Ecto neural progenitor cell (in vitro differentiated cells): ENCODE results near the gene ZNF280A.
"Not testable (repeated sequence)": the region's sequence is repeated elsewhere in the genome, so short reads cannot be mapped to it uniquely, and the experiment has no call there.

Source experiments
- DNase-seq: peaks from one replicate; pipeline ENCODE4 v3.0.0-alpha.2; 2018; ENCODE audit warnings: low spot score

The ZNF280A gene

DNA sequence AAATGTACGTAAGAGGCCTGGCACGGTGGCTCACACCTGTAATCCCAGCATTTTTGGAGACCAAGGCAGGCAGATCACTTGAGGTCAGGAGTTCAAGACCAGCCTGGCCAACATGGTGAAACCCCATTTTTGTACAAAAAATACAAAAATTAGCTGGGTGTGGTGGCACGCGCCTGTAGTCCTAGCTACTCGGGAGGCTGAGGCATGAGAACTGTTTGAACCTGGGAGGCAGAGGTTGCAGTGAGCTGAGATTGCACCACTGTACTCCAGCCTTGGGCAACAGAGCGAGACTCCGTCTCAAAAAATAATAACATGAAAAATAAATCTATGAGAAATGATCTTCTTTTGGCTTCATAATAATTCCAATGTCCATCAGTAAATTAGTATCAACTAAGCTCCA lies 9.2 kb downstream of the ZNF280A start:
- not testable (repeated sequence) for DNase-seq

GRCh38 chr22:22509912-22510311 lies 10.2 kb downstream of the ZNF280A start:
- not testable (repeated sequence) for DNase-seq

- peak; percentile 94 for DNase-seq
These were observed 11.5 kb downstream of the ZNF280A start, which contains the start of gene ZNF280B for GRCh38 chr22:22508274-22509176. Gene ZNF280B, minus strand, starts transcription at chr22:22508742. Its CDS starts 19,344 bp downstream, at chr22:22489398.

GRCh38 chr22:22507743-22508273 lies 12.3 kb downstream of the ZNF280A start:
- DNase-seq, result no peak

DNA sequence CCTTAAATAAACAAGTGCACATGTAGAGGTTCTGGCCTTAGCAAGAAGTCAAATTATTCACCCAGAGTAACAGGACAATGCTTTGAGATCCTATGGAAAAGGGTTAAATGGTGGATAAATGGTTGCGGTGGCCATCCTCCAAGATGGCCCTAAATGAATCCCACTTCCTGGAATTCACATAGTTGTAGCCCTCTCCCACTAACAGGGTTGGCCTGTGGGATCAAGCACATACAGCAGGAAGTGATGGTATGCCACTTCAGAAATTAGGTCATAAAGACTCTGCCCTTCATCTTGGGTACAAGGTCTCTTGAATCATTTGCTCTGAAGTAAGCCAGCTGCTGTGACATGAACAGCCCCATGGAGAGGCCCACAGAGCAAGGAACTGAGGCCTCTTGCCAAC lies 13.3 kb downstream of the ZNF280A start:
- no peak for DNase-seq

- DNase-seq, result no peak
These were observed 21.8 kb downstream of the ZNF280A start for GRCh38 chr22:22498267-22498666.

GRCh38 chr22:22491589-22491988 lies 28.5 kb downstream of the ZNF280A start:
- not testable (repeated sequence) for DNase-seq

- no peak for DNase-seq
These were observed 31.3 kb downstream of the ZNF280A start for GRCh38 chr22:22488736-22489135.

DNA sequence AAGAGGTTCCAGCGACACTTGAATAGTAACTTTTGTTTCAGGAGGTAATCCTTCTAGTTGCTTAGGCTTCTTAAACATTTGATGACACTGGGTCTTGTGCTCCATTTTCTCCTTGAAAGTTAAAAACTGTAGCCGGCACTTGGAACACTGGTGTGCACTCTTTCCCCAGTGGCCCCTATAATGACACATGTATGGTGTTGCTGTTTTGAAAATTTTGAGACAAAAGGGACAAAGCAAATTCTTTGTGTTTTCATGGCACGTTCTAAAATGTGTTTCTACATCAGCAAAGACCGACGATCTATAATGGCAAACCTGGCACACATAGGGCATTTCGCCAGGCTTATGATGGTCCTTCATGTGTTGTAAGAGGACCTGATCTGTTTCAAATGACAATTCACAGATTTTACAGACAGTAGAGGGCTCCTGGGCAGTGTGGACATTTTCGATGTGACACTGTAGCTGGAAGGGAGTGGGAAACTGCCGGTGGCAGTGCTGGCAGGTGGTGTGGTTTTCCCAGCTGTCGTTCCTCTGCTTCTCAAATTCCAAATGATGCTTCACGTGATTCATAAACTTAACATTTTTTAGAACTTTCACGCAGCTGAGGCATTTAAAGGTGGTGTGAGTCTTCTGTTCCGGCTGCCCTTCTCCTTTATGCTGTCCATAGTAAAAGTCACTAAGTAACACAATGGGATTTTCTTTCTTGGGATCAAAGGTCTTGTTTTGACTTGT lies 32.0 kb downstream of the ZNF280A start:
- no peak for DNase-seq

DNA sequence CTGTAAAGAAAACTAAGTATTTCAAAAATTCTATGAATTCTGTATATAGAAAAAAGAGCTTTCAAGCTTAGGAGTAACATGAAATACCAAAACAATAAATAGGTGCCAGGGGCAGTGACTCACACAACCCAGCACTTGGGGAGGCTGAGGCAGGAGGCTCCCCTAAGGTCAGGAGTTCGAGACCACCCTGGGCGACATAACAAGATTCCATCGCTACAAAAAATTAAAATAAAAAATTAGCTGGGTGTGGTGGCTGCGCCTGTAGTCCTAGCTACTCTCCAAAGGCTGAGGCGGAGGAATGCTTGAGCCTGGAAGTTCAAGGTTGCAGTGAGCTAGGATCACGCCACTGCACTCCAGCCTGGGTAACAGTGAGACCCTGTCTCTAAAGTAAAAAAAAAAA lies 33.0 kb downstream of the ZNF280A start:
- no peak for DNase-seq

GRCh38 chr22:22486132-22486899 lies 33.8 kb downstream of the ZNF280A start:
- DNase-seq, result no peak

DNA sequence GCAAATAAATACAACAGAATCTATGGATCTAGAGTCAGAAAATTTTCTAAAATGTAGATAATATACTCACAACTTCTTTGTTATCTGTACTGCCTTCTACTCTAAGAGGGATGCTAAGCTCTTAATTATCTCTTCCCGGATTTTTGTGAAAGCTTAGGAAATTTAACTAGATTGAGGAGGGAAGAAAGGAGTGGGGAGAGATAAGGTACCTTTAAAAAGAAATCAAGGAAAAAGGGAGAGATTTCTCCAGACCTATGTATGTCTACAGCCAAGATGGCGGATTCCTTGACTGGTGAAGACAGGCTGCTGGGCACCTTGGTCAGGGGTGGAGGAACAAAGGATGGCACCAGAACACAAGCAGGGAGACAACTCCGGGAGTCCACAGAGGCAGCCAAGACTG lies 34.5 kb downstream of the ZNF280A start:
- no peak for DNase-seq

DNA sequence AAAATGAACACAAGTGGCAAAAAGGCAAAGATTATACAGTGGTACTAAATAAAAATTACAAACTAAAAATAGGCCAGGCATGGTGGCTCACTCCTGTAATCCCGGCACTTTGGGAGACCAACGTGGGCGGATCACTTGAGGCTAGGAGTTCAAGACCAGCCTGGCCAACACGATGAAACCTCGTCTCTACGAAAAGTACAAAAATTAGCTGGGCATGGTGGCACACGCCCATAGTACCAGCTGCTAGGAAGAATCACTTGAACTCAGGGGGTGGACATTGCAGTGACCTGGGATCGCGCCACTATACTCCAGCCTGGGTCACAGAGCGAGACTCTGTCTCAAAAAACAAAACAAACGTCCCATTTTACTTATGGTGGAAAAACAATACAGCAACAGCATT lies 36.0 kb downstream of the ZNF280A start:
- no peak for DNase-seq

DNA sequence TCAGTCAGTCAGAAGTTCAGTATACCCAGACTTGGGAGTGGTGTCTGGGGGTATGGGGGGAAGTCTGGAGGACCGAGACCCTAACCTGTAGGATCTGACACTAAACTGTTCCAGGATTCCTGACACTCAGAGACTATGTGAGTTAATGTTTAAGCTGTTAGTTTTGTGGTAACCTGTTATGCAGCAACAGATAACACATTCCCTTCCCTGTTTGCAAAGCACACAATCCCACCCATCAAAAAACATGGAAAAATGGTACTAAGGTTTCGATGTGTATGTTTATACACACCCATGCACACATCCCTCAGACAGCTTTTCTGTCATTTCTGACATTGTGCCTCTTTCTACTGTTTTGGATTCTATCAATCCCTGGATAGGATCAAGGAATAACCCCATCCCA lies 39.1 kb downstream of the ZNF280A start:
- DNase-seq, result no peak

- DNase-seq, result no peak
These were observed 40.0 kb downstream of the ZNF280A start for GRCh38 chr22:22479999-22480532.

- DNase-seq, result no peak
These were observed 41.0 kb downstream of the ZNF280A start for GRCh38 chr22:22479116-22479515.

GRCh38 chr22:22478470-22478869 lies 41.6 kb downstream of the ZNF280A start:
- DNase-seq, result no peak

- no peak for DNase-seq
These were observed 45.3 kb downstream of the ZNF280A start for GRCh38 chr22:22474733-22475132.

GRCh38 chr22:22471104-22471503 lies 49.0 kb downstream of the ZNF280A start:
- not testable (repeated sequence) for DNase-seq

DNA sequence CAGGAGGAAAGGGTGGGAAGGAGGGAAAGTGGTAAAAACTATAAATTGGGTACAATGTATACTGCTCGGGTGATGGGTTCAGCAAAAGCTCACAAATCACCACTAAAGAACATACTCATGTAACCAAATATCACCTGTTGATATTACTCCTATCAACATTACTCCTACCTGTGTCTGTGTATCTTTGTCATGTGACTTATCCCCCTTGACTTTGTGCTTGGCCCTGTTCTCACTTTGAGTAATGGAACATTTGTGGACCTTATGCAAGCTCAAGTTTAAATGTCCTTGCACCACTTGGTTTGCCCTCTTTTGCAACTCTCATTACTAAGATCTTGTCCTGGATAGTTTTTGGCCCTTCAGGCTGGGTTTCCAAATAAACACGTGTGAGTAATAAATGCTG lies 50.5 kb downstream of the ZNF280A start:
- DNase-seq, result no peak

GRCh38 chr22:22468794-22469469 lies 51.1 kb downstream of the ZNF280A start:
- DNase-seq, result not testable (repeated sequence)
